GM18870 (cell line): ENCODE data around the gene MARS2.
"Not testable (repeated sequence)": the region's sequence is repeated elsewhere in the genome, so short reads cannot be mapped to it uniquely, and the experiment has no call there.

Experiments used
- ATAC-seq: cut with Tn5 transposase; IDR thresholded peaks from one replicate; pipeline ENCODE4 v1.9.1; 2021; ENCODE audit warnings: moderate library complexity; ENCODE audit not compliant: unreplicated experiment

MARS2 gene

DNA sequence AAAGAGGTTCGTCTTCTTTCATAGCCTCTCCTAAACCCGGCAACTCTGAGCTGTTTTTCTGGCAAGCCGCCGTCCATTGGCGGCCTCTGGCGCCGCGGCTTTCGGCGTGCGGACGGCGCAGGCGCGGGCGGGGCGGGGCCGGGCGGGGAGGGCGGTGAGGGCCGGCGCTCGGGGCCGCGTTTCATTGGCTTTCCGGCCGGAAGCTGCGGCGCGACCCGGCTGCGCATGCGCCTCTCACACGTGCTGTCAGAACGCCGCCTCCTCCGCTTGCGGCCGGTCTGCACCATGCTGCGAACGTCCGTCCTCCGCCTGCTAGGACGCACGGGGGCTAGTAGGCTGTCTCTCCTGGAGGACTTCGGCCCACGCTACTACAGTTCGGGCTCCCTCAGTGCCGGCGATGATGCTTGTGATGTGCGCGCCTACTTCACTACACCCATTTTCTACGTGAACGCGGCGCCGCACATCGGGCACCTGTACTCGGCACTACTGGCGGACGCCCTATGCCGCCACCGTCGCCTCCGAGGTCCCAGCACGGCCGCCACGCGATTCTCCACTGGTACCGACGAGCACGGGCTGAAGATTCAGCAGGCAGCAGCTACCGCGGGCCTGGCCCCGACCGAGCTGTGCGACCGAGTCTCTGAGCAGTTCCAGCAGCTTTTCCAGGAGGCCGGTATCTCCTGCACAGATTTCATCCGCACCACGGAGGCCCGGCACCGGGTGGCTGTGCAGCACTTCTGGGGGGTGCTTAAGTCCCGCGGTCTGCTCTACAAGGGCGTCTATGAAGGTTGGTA is at the start of gene MARS2:
Gene MARS2 (plus strand): TSS at position 249 of the 791 bp plus-strand sequence. CDS start 37 bp downstream, at position 286.
- ATAC-seq, result peak; percentile 68

GRCh38 chr2:197657562-197657961 is 47.6 kb upstream of the MARS2 start:
- no peak for ATAC-seq

DNA sequence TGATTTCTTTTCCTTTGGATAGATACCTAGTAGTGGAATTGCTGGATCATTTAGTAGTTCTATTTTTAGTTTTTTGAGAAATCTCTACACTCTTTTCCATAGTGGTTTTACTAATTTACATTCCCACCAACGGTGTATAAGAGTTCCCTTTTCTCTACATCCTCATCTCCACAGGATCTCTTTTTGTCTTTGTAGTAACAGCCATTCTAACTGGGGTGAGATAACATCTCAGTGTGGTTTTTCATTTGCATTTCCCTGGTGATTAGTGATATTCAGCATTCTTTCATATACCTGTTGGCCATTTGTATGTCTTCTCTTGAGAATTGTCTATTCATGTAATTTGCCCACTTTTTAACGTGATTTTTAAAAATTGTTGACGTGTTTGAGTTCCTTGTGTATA is 43.5 kb upstream of the MARS2 start:
- no peak for ATAC-seq

GRCh38 chr2:197666277-197666676 is 38.9 kb upstream of the MARS2 start:
- no peak for ATAC-seq

DNA sequence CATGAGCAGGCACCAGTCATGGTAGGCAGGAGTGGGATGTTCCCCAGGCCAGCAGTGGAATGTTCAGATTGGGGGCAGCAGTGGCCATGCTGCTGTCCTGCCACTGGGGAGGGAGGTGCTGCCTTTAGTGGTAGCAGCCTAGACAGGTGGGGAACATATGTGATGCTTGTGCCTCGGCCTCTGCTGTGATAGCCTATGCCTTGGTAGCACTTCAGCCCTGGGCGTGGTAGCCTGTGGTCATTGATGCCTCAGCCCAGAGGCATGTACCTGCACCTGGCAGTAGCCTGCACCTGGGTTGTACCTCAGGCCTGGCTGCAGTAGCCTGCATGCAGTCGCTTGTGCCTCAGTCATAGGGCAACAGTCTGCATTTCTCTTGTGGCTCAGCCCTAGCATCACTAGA is 36.9 kb upstream of the MARS2 start:
- no peak for ATAC-seq

DNA sequence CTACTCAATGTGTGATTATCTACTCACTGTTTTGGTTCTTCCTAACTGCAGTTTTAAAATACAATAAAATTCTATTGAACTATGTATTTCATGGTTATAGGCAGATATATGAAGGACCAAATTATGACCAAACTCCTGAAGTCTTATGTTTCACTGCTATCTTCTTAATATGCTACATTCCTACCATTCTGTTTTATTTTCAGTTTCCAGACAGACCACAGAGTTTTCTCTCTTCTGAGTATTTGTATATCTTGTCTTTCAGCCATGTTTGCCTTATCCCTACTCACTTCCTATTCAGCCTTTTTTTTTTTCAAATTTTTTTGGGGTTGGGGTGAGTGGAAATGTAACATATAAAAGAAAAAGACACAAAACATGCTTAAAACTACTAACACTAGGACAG is 36.1 kb upstream of the MARS2 start:
- no peak for ATAC-seq

- ATAC-seq, result no peak
Observed at GRCh38 chr2:197672371-197672893, 32.7 kb upstream of the MARS2 start.

DNA sequence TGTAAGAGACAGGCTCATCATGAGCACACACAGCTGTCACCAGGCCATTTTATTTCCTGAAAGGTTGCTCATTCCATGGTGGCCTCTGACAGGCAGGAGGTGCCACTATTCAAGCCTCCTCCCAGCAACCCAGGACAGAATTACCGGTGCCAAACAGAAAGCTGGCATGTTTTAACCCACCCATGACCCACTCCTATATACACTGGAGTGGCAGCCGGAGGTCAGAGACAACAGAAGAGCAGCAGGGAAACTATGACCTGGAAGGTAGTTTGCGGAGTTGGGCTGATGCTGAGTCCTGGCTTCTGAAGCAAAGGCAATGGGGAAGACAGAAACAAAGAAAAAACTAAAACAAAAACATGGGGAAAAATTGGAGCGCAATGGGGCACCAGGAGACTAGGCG is 32.1 kb upstream of the MARS2 start:
- no peak for ATAC-seq

DNA sequence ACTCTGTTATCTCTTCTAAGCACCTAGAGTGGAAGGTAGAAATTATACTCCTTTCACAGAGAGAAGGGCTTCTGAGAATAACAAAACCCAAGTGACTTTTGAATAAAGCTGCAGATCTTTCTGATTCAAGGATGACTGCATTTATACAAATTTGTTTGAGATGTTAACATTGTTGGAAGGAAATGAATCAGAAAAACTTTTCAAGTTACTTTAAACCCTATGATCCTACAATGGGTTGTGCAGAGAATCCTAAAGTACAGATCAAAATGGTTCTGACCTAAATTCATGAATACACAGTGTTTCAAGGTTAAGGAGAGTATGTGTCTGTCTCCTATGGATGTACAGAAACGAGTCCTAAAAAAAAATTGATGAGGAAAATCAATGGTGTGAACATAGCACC is 31.6 kb upstream of the MARS2 start:
- no peak for ATAC-seq

- no peak for ATAC-seq
Observed at GRCh38 chr2:197674060-197674459, 31.1 kb upstream of the MARS2 start.

DNA sequence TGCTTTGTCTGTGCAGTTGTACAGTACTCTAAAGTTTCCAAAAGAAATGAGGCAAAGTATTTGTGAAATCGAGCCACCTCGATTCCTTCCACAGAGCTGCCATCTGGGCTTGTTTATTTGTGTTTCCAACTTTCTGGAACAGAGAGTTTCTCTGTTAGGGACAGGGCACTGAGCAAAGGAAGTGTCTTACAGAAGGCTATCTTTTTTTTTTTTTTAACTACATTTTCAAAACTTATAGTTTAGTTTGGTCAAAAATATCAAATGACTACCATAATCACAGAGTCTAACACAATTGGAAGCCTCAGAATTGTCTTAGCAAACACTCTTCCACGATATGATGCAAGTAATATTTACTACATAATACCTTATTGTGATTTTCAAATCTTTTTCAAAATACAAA is 30.6 kb upstream of the MARS2 start:
- no peak for ATAC-seq

GRCh38 chr2:197675246-197675645 is 29.9 kb upstream of the MARS2 start, which contains the start of gene RFTN2:
RFTN2 (minus strand) TSS chr2:197675587; CDS start chr2:197675458, 129 bp downstream.
- ATAC-seq, result no peak

DNA sequence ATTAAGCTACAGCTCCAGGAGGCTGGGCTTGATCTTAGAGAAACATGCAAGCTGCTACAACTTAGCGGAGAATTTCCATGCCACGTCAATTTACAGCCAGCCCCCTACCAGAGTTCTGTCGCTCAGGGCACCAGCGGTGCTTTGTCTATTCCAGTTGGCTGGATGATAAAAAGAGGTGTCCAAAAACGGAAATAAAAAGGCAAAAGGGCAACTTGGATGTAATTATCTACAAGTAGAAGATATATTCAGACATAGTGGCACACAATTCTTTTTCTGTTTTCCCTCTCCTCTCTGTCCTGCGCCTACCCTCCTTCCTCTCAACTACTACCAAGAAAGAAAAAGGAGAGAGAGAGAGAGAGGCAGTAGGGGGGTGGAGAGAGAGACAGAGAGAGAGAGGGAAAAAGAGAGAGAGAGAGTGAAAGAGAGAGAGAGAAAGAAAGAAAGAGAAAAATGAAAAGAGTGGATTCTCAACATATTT is 29.4 kb upstream of the MARS2 start:
- ATAC-seq, result no peak

DNA sequence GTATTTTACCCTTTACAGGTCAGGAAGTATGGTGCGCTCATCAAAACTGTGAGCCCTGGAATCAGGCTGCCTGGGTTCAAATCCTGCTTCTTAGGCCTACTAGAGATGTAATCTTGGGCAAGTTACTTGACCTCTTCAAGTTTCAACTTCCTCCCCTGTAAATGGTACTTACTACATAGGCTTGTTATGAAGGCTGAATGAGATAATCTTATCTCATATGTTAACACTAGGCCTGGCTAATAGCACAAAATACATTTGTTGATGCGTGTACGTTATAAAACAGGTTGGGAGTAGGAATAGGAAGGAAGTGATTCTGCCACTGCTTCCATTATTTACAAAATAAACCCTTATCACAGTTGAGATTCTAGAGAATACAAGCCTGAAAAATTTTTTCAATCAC is 28.1 kb upstream of the MARS2 start:
- ATAC-seq, result no peak

DNA sequence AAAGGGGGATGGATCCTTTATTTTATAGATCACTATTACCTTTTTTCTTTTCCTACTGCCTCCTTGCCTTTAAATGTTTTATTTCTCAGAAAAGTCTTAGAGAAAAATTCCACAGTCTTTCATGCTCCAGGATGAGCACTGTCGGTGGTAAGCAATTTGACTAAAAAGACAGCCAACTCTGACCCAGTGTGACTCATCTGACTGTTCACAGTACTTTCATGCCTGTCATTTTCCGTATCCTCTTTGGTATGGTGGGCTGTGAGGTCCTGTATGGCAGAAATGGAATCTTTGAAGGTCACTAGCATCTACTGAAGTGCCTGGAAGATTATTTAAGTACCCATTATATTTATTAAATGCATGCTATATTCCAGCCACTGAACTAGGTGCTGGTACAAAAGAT is 27.7 kb upstream of the MARS2 start:
- no peak for ATAC-seq

- ATAC-seq, result not testable (repeated sequence)
Observed at GRCh38 chr2:197695206-197695605, 10.0 kb upstream of the MARS2 start.

DNA sequence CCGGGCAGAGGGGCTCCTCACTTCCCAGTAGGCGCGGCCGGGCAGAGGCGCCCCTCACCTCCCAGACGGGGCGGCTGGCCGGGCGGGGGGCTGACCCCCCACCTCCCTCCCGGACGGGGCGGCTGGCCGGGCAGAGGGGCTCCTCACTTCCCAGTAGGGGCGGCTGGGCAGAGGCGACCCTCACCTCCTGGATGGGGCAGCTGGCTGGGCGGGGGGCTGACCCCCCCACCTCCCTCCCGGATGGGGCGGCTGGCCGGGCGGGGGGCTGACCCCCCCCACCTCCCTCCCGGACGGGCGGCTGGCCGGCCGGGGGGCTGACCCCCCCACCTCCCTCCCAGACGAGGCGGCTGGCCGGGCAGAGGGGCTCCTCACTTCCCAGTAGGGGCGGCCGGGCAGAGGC is 9.2 kb upstream of the MARS2 start:
- ATAC-seq, result not testable (repeated sequence)

DNA sequence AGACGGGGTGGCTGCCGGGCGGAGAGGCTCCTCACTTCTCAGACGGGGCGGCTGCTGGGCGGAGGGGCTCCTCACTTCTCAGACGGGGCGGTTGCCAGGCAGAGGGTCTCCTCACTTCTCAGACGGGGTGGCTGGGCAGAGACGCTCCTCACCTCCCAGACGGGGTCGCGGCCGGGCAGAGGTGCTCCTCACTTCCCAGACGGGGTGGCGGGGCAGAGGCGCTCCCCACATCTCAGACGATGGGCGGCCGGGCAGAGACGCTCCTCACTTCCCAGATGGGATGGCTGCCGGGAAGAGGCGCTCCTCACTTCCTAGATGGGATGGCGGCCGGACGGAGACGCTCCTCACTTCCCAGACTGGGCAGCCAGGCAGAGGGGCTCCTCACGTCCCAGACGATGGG is 8.6 kb upstream of the MARS2 start:
- not testable (repeated sequence) for ATAC-seq

DNA sequence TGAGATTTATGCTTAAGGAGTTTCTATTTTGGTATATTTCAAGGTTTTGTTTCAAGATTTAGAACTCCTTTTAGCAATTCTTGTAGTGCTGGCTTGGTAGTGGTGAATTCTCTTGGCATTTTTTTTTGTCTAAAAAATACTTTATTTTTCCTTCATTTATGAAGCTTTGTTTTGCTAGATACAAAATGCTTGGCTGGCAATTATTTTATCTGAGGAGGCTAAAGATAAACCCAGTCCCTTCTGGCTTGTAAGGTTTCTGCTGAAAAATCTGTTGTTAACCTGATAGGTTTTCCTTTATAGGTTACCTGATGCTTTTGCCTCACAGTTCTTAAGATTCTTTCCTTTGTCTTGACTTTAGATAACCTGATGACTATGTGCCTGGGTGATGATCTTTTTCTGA is 5.4 kb upstream of the MARS2 start:
- not testable (repeated sequence) for ATAC-seq

- ATAC-seq, result no peak
Observed at GRCh38 chr2:197700960-197701359, 4.2 kb upstream of the MARS2 start.

DNA sequence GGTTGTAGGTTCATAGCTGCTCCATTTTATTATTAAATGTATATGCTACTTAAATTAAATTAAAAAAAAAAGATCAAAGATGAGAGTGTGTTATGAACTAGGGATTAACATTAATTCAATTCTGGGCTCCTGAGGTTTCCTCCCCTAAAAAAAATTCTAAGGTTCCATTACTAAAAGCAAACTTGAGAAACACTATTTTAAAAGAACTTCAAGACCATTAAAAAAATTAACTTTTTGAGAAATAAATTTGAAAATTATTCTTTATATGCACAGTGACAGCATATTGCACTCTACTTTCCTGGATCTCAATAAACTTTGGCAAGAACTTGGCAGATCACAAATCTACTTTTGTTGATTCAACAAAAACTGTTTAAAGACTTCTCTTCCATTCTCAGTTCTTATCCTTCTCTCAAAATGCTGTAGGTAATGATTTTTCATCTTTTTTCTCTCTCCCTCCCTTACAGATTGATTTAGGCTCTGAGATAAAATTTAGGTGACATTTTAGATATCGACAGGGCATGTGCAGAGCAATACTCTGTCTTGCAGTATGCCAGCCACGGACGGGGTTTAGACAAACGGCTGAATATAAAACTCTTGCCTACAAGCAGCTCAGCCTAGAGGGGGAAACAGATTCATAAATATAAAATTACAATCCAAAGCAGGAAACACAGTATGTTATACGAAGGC is 592 bp upstream of the MARS2 start:
- peak; percentile 35 for ATAC-seq
